Psoas muscle (tissue), 8 donors: ENCODE results near the gene LAMB4. TPM values are rescaled to one million over a fixed set of nuclear protein-coding genes. Genes with fewer than 3 reads are reported as not detected.

Source experiments
- ATAC-seq, 4 donors: fragments of 200-7000 bp; cut with Tn5 transposase; one replicate each; pipeline ENCODE4 v1.9.1; 2020; ENCODE audit warnings: moderate library complexity in 3 of 4, mild to moderate bottlenecking in 2 of 4
- DNase-seq, 2 donors: peaks; one replicate each; pipeline ENCODE4 v3.0.0-alpha.2; 2020
- H3K27ac ChIP-seq: fragments of 200-600 bp; one replicate; pipeline ENCODE4 v1.8.0; 2022
- H3K27me3 ChIP-seq, 3 donors: fragments of 200-600 bp in 1 of 3; one replicate each; pipeline versions ENCODE4 v1.6.1 to v1.8.0; 2013 to 2022; ENCODE audit warnings: low read length in 2 of 3, mild to moderate bottlenecking in 2 of 3, moderate library complexity in 1 of 3; ENCODE audit not compliant: insufficient read depth in 3 of 3
- H3K36me3 ChIP-seq, 2 donors: fragments of 200-600 bp in 1 of 2; one replicate each; pipeline versions ENCODE4 v1.6.1 to v1.8.0; 2013 to 2022; ENCODE audit warnings: low read depth in 1 of 2, mild to moderate bottlenecking in 1 of 2, moderate library complexity in 1 of 2; ENCODE audit not compliant: insufficient read depth in 1 of 2
- H3K4me1 ChIP-seq: fragments of 200-600 bp; one replicate; pipeline ENCODE4 v1.8.0; 2022
- H3K4me3 ChIP-seq: fragments of 200-600 bp; one replicate; pipeline ENCODE4 v1.8.0; 2022; ENCODE audit warnings: mild to moderate bottlenecking
- H3K9me3 ChIP-seq: fragments of 200-600 bp; one replicate; pipeline ENCODE4 v1.8.0; 2022
- CTCF ChIP-seq: fragments of 200-600 bp; IDR thresholded peaks from one replicate; pipeline ENCODE4 v1.8.0; 2022; ENCODE audit warnings: antibody characterized with exemption
- WGBS, 3 donors: extraction: QIAGEN DNeasy Blood & Tissue Kit; methylation state at CpG; one replicate each; pipeline versions ENCODE4 v1.1.6 to v1.1.7; 2013; 5-methylcytosine and 5-hydroxymethylcytosine counted together
- intact Hi-C, 2 donors: fragments of 100-400 bp; cut with DNase I; formaldehyde crosslinking; loops; one replicate each; pipeline versions ENCODE4 v1.11.0 to v1.14.2; 2022
- polyA plus RNA-seq, 3 donors: library from polyadenylated mRNA; stranded (reverse); fragments of 200-250 nt; gene quantifications; one replicate each; pipeline ENCODE4 v1.2.3, GENCODE V29; 2013
- total RNA-seq, 4 donors: library from RNA; stranded (reverse); fragmentation: NEBNext Ultra II Directional in 2 of 4; extraction: Animal tissue kit (Norgen Biotek cat#: 25700) in 2 of 4; gene quantifications; one replicate each; pipeline versions ENCODE4 v1.2.1 to v1.2.4, GENCODE V29; 2021 to 2023
- donor health status: healthy with polysubstance abuse.
- donor health status: DM: no; HTN: no; CAD: no; lungs with moderate emphysema.
- donor health status: Bipolar disorder and iron deficiency.
- donor health status: healthy.
- donor health status: DM: yes; HTN: yes; CAD: no.
- donor health status: DM: no; HTN: no; CAD: no.
- donor health status: DM: no; HTN: no; CAD: no.
- donor health status: DM: yes; HTN: yes; CAD: no.

Gene LAMB4
- total and polyA plus RNA-seq, 7 donors: 0.01 to 0.51 (median 0.27) TPM; not detected in 2

DNA sequence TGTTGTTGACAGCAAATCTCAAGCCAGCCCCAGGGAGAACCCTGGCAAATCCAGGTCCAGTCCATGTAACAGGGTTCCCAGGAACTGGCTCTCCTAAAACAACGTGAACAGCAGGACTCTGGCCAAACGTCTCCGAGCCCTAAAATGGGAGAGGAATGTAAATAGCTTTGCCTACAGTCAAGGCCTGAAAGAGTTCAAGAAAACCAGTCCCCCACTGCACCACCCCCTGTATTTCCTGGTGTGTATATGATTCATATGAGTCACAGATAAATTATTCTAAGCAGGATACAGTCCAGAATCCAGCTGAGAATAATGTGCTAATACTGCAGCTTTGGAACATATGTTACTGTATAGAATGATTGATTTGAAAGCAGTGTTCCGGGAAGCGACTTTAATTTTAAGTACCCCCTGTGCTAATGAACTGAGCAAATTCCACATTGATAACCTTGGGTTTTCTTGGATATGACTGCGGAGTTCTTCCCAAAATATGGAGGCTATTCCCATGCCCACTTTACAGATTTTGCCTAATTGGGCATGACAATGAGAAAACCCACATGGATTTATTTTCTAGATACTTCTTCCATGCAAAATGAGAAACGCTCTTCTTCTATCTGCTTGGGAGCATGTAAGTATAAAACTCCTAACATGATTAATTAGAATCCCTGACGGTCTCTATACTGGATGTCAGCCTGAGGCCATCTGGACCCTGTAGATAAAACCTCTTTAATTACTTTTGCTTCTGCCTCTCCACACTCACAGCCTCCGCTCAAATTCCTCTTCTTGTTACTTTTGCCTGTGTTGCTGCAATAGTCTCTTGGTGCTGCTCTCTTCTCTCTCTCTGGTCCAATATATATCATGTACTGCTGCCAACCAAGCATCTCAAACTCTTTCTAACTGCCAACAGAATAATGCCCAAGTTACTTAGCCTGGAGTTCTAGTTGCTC lies 50.2 kb downstream of the LAMB4 start:
- Histone ChIP-seq H3K36me3 (no peaks in the 10 kb centered on the region), H3K4me1 (no peaks in the 10 kb centered on the region), H3K27me3 (no peaks in the 10 kb centered on the region), H3K4me3 (no peak overlapping the region), H3K9me3 (no peaks in the 10 kb centered on the region), H3K27ac (no peak overlapping the region)
- intact Hi-C loops: no loop called here
- DNase-seq (no peak), ATAC-seq (no peak)
- no peak for TF ChIP-seq CTCF
- 43 to 46% (median 44%) methylated on average over 9 of the region's 9 CpGs for WGBS, 3 donors

GRCh38 chr7:108079276-108079647 lies 50.9 kb downstream of the LAMB4 start:
- TF ChIP-seq CTCF: no peak
- 93 to 100% (median 93%) methylated on average over 1 of the region's 1 CpG for WGBS, 3 donors
- H3K4me3 ChIP-seq: no peak overlapping the region
- intact Hi-C loops: no loop called here
- no peaks in the 10 kb centered on the region for H3K9me3 ChIP-seq
- no peaks in the 10 kb centered on the region for H3K36me3 ChIP-seq
- H3K27me3 ChIP-seq: no peaks in the 10 kb centered on the region
- ATAC-seq (no peak), DNase-seq (no peak)
- H3K27ac ChIP-seq: no peak overlapping the region
- no peaks in the 10 kb centered on the region for H3K4me1 ChIP-seq

GRCh38 chr7:108078691-108079090 lies 51.5 kb downstream of the LAMB4 start:
- H3K27ac ChIP-seq: no peak overlapping the region
- H3K9me3 ChIP-seq: no peaks in the 10 kb centered on the region

DNA sequence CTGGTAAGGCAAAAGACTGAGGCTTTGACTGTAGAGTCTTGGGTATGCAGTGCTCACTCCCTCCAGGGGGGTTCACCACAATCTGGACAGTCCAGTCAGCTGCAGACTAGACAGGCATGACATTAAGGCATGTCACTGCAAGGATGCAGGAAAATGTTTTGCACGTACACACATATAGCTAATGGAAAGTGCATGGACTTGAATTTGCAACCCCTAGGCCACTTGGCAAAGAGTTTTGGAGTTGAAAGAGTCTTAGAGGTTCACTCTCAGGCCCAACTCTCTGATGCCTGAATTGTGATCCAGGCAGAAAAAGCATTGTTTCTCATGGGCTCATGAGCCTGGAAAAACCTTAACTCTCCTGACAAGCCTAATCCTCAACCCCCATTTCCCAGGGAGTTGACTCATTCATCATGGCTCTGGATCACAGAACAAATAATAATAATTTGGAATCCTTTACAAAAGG lies 51.9 kb downstream of the LAMB4 start:
- TF ChIP-seq CTCF: no peak

More at GRCh38 chr7:108078691-108079090, 51.5 kb downstream of the LAMB4 start:
- H3K36me3 ChIP-seq: no peaks in the 10 kb centered on the region
- peaks cover 0 to 2% (median 0%) of the 10 kb centered on the region in 3 donors for H3K27me3 ChIP-seq
- WGBS, 3 donors: 17 to 30% (median 27%) methylated on average over 1 of the region's 1 CpG
- intact Hi-C loops: no loop called here
- H3K4me3 ChIP-seq: no peak overlapping the region
- no peak for ATAC-seq
- no peaks in the 10 kb centered on the region for H3K4me1 ChIP-seq
- no peak for DNase-seq
- TF ChIP-seq CTCF: no peak

More for the DNA sequence above, 51.9 kb downstream of the LAMB4 start:
- Histone ChIP-seq H3K36me3 (no peaks in the 10 kb centered on the region), H3K27ac (no peak overlapping the region), H3K4me3 (no peak overlapping the region), H3K4me1 (no peaks in the 10 kb centered on the region), H3K27me3 (peaks cover 0 to 3% (median 0%) of the 10 kb centered on the region in 3 donors), H3K9me3 (no peaks in the 10 kb centered on the region)
- no peak for ATAC-seq
- intact Hi-C loops: no loop called here
- WGBS, 3 donors: 33 to 52% (median 39%) methylated on average over 1 of the region's 1 CpG
- no peak for DNase-seq
